ENCODE results near the gene CEP43. TPM values are rescaled to one million over a fixed set of nuclear protein-coding genes. Genes with fewer than 3 reads are reported as not detected.
"Not testable (repeated sequence)": the region's sequence is repeated elsewhere in the genome, so short reads cannot be mapped to it uniquely, and the experiment has no call there.

The CEP43 gene, protein sequence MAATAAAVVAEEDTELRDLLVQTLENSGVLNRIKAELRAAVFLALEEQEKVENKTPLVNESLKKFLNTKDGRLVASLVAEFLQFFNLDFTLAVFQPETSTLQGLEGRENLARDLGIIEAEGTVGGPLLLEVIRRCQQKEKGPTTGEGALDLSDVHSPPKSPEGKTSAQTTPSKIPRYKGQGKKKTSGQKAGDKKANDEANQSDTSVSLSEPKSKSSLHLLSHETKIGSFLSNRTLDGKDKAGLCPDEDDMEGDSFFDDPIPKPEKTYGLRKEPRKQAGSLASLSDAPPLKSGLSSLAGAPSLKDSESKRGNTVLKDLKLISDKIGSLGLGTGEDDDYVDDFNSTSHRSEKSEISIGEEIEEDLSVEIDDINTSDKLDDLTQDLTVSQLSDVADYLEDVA
- polyA plus RNA-seq (ENCODE audit: insufficient read length in 4 of 4): 10 to 100 TPM; 26.4 to 46.7 (median 33.0) TPM

DNA sequence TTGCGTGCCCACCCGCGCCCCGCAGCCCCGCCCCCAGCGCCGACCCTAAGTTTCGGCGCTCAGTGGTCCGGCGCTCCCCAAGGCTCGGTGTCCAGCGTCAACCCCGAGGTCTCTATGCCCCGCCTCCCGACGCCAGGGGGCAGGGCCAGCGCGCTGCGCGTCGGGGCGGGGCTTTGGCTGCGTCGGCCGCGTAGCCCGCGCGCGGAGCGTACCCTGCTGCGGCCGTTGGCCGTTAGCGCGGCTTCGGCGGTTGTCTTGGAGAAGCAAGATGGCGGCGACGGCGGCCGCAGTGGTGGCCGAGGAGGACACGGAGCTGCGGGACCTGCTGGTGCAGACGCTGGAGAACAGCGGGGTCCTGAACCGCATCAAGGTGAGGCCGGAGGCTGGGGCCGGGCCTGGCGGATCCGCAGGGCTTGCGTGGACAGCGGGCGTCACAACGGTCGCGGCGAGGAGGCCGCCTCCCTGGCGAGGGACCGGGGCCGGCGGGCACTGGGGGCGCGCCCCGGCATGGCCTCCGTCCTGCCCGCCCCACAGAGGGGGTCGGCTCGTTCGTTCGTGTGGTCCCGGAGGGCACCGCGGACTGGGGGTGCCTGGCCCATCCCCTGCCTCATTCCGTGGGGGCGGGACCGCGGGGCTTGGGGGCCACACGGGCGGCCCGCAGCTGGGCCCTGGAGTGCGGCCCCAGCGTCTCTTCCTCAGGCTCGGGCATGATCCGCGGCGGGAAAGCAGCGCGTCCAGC, at the start of gene CEP43:
CEP43 (plus strand) TSS at position 253 of the 739 bp plus-strand sequence; CDS start at position 269, 16 bp downstream.
- DNase-seq (ENCODE audit: low read depth in 4 of 4, low spot score in 3 of 4): peak; percentile 88 to 95 (median 92)

DNA sequence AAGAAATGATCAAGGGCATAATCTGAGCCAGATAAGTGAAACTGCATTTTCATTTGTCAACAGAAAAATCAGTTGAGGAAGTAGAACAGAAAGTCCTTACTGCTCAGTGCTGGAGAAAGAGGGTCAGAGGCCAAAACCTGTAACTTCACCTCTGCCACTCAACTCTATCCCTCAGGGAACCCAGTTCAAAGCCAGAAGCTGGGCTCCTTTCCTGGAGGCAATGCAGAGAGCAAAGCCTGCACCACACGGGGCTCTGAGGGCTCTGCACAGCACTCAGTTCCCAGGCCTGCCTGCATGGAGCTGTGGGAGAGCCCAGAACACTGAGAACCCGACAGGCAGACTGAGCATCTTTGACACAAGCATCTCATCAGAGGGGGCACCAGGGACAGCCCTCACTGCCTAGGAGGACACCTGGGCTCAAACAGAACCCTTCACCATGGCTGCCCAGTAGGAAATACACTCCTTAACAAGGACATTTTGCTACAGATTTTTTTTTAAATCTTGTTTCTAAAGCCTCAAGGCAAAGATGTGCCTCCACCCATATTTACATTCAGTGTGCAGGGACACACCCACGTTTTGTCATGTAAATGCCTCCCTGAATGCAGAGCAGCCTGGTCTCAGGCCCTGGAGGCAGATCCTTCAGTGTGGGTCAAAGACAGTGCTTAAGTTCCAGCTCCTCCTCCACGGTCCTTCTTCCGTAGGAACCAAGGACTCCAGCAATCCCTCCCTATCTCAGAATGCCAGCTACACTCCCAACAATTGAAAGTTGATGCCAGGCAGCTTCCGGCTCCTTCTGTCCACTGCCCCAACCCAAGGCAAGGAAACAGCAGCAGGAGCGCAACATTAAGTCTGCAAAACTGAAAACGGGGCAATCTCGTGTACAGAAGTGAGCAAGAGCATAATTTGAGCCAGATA, 49.4 kb upstream of the CEP43 start:
- no peak for DNase-seq (ENCODE audit: low read depth in 4 of 4, low spot score in 3 of 4)

DNA sequence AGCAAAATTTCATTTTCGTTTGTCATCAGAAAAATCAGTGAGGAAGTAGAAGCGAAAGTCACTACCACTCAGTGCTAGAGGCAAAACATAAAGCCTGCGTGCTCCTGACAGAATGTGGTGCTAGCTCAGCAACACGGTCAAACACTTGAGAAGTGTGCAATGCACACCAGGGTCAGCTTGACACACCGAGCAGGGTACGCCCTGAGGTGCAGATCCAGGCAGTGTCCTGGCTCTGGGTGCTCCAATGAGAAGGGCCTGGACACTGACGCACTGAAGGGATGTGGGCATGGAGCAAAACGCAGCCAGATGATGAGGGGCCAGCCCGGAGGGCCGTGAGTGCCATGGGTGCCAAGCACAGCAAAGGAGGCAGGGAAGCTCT, 48.8 kb upstream of the CEP43 start:
- DNase-seq (ENCODE audit: low read depth in 4 of 4, low spot score in 3 of 4): no peak

DNA sequence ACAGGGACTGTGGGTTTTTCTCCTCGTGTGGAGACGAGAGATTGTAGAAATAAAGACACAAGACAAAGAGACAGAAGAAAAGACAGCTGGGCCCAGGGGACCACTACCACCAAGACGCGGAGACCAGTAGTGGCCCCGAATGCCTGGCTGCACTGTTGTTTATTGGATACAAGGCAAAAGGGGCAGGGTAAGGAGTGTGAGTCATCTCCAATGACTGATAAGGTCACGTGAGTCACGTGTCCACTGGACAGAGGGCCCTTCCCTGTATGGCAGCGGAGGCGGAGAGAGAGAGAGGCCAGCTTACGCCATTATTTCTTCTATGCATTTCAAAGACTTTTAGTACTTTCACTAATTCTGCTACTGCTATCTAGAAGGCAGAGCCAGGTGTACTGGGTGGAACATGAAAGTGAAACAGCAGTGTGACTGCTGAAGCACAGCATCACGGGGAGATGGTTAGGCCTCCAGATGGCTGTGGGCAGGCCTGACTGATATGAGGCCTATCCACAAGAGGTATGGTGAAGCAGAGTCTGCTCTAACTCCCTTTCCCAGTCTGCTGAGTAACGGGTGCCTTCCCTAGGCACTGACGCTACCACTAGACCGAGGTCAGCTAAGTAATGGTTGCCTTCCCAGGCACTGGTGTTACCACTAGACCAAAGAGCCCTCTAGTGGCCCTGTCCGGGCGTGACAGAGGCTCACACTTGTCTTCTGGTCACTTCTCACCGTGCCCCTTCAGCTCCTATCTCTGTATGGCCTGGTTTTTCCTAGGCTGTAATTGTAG, 48.1 kb upstream of the CEP43 start:
- DNase-seq (ENCODE audit: low read depth in 4 of 4, low spot score in 3 of 4): not testable (repeated sequence)

DNA sequence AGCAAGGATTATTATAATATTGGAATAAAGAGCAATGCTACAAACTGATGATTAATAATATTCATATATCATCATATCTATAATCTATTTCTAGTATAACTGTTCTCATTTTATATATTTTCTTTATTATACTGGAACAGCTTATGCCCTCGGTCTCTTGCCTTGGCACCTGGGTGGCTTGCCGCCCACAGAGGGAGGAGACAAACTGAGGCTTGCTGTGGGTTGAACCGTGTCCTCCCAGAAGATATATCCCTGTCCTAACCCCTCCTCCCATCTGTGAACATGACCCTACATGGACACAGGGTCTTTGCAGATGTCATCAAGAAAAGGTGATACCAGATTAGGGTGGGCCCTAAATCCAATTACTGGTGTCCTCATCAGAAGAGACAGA, 47.5 kb upstream of the CEP43 start:
- no peak for DNase-seq (ENCODE audit: low read depth in 4 of 4, low spot score in 3 of 4)

DNA sequence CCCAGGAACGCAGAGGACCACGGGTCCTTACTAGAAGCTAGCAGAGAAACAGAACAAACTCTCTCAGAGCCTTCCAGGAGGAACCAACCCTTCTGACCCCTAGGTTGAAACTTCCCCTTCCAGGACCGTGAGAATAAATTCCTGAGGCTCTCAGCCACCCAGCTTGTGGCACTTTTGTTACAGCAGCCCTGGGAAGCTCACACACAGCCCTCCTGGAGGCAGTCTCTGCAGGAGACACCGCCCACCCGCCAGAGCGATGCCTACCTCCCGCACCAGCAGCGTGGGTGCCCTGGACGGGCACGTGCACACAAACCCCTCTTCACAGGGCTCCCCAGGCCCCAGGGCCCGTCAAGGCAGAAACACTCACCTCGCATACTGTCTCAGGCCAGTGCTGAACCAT, 47.1 kb upstream of the CEP43 start:
- no peak for DNase-seq (ENCODE audit: low read depth in 4 of 4, low spot score in 3 of 4)

DNA sequence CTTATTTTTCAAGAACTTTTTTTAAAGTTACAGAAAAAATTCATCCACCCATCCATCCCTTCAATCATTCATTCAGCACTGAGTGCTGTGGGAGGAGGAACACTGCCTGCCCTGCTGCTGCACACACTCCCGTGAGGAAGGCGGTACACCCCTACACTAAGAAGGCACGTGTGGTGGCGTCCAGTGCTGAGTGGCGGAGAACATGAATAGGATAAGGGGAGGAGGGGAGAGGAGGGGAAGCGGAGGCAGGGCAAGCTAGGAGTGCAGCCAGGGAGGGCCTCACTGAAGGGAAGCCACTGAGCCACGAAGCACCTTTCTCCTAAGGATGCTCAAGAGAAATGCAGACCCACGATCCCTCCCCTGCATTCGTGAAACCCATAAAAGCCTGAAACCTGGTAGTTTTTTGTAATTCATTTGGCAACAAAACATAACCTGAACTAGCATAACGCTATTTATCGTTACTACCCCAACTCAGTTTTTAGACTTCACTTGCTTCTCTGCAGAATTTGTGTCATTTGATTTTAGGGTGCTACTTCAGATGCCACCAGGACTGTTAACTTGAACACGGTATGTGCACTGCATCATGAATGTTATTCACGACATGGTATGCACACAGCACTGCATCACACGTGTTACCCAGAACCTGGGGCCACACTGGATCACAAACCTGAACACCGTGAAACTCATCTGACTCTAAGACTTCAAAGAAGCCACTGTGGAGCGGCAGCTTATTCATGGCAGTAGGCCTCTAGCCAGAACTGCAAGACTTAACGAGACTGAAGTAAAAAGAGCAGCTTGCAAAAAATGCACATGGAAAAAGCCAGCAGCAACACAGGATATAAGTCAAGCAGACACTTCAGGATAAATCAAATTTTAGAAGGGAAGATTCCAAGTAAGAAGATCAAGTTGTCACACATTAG, 46.4 kb upstream of the CEP43 start:
- no peak for DNase-seq (ENCODE audit: low read depth in 4 of 4, low spot score in 3 of 4)

DNA sequence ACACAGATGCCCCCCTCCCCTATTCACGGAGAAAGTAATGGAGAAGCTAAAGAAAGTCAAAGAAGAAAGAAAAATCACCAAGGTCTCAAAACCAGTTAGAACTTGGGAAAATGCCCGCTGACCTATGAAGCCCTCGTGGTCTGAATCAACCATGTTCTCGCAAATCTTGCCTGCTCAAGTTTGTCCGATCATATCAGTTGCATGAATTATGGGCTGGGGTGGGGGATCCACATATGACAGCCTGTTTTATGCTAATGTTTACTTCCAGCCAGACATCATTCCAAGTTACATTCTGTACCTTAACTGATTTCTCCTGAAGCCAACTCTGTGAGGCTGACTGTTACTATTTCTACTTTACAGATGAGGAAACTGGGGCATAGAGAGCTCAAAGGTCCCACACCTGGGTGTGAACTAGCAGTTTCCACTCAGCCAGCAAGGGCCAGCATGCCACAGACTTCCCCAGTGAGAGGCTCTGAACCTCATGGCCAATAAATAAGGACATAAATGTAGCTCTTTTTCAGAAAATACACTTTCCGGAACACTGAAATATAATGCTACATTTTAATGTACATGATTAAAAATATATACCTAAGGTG, 45.0 kb upstream of the CEP43 start:
- DNase-seq (ENCODE audit: low read depth in 4 of 4, low spot score in 3 of 4): no peak

DNA sequence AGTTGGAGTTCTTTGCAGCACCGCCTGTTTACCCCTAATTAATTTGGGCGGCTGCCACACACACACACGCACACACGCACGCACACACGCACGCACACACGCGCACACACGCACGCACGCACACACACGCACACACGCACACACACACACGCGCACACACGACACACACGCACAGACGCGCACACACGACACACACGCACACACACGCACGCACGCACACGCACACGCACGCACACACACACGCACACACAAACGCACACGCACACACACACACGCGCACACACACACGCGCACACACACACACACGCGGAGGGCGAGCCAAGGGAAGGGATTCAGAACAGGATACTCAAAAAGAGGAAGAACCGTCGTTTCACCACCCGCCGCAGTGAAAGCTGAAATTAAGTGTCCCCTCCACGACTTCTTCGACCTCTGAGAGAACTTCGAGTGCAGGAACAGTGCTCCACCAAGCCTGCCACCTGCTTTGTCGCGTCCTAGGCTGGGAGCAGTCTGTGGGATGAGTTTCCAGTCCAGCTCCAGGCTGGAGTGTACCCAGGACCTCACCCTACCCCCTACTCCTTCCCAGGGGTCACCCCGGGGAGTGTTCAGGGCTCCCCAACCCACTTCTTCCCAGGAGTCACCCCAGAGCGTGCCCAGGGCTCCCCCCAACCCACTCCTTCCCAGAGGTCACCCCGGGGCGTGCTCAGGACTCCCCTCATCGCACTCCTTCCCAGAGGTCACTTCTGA, 43.9 kb upstream of the CEP43 start:
- no peak for DNase-seq (ENCODE audit: low read depth in 4 of 4, low spot score in 3 of 4)

DNA sequence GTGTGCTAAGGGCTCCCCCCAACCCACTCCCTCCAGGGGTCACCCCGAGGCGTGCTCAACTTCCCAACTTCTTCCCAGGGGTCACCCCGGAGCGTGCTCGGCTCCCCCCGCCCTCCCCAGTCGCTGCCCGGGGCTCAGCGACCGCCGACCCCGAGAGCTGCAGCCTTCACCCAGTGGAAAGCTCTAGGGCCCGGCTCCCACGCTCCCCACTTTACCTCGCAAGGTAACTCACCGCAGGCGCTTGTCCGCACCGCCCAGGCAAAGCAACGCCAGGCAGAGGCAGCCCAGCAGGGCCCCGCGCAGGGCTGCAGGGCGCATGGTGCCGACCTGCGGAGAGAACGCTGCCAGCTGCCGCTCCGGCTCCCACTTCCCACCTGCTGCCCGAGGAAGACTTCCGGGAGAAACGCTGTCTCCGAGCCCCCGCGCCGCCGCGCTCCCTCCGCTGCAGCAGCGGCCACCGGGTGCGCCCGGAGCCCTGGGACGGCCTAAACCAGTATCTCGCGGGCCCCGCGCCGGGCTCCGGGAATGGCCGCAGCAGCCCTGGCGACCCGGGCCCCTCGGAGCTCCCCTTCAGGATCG, 43.2 kb upstream of the CEP43 start:
- no peak for DNase-seq (ENCODE audit: low read depth in 4 of 4, low spot score in 3 of 4)

DNA sequence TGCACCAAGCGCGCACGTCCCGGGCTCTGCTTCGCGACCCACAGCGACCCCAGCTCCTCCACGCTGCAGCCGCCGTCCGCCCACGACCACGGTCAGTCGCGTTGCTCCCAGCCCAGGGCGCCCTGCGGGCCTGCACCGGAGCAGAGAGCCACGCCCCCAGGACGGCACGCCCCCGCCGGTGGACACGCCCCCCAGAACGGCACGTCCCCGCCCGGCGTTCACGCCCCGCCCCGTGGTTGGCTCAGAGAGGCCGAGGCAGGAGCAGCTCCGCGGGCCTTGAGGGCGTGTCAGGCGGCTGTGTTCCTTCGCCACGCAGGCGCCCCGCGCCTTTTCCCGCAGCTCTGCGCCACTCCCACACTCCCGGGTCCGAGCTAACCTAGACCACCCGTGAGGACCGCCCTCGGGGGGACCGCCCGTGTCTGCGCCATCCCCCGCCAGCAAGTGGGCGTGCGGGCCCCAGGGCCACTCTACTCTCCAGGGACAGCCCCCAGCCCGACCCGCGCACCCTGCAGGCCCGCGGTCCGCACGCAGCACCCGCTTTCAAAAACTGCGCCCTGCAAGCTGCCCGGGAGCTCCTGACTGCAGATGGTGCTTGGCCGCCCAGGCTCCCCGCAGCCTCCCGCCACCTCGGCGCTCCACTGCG, 42.6 kb upstream of the CEP43 start, which contains the start of gene RNASET2:
RNASET2 (minus strand) TSS at position 107 of the 643 bp plus-strand sequence. CDS start 368 bp downstream, outside the sequence.
- DNase-seq (ENCODE audit: low read depth in 4 of 4, low spot score in 3 of 4): peak; percentile 79 to 85 (median 84)

DNA sequence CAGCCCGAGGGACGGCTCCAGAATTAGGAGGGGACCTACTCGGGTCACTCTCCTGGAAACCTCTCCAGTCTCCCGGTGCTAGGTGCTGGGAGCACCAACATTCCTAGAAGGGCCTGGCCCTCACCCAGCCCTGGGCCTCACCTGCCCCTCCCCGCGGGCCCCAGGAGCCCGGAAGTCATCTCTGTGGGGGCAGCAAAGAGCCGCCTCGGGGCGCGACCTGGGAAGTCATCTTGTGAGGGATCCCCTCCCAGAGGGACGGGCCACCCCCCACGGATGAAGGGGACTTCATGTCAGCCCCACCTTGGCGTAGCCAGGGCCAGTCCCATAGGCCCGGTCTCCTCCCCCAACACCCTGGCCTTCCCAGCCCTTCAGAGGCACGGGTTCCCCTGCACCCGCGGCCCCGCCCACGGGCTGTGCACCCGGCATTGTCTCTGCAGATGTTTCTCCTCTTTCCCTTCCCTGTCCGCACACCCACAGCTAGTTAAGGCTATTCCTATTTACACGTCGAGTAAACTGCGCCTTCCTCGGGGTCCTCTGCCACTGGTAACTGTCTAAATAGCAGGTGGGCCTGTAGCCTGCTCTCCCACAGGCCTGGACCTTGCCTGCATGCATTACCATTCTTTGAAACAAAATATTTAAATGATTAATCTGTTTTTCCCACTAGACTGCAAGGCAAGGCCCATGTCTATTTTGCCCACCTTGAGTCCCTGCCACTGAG, 42.0 kb upstream of the CEP43 start:
- DNase-seq (ENCODE audit: low read depth in 4 of 4, low spot score in 3 of 4): no peak

DNA sequence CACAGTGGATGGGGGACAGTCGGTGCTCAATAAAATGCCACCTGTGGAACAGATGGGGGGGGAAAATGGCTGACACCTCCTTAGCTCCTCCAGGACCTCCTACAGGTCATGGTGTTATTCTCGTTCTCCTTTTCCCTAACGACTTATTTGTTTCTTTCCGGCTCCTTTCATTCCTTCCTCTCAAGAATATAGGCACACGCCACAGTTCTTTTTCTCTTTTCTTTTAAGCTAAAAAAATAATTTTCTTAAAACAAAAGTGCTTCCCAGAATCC, 41.5 kb upstream of the CEP43 start:
- DNase-seq (ENCODE audit: low read depth in 4 of 4, low spot score in 3 of 4): no peak

DNA sequence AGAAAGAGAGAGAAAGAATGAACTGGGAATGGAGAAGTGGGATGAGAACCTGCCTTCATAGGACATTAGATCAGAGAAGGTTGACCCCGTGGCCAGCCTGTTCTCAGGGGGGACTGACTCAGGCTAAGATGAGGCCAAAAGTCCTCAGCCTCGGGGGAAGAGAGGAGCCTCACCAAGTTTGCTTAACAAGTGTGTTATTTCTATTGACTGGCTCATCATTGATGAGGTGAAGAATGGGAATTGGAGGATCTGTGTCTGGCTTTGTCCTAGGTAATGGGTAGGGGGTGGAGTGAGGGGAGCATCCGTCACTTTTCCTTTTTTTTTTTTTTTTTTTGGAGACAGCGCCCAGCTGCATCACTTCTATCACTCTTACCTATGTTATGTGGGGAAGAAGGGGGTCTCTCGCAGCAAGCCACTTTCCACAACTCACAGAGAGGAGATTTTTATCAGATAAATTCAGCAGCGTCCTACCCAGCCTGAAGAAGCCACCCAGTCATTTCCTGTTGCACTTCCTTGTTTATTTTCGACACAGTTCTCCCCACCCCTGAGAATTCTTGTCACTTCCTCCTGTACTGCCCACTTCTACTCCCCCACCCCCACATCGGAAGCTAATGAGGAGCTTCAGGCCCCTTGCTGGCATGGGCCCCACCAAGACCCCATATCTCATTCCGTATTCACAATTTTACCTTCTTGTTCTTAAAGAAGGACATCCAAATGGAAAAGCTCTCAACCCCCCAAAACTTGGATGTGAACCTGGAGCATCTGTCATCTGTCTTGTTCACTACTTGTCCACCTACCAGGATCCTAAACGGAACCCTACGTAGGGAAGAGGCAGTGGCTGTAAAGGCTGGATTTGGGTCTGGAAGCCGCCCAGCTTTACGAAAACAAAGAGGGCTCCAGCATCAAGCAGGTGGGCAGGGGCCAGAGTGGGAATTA, 40.0 kb upstream of the CEP43 start:
- no peak for DNase-seq (ENCODE audit: low read depth in 4 of 4, low spot score in 3 of 4)

DNA sequence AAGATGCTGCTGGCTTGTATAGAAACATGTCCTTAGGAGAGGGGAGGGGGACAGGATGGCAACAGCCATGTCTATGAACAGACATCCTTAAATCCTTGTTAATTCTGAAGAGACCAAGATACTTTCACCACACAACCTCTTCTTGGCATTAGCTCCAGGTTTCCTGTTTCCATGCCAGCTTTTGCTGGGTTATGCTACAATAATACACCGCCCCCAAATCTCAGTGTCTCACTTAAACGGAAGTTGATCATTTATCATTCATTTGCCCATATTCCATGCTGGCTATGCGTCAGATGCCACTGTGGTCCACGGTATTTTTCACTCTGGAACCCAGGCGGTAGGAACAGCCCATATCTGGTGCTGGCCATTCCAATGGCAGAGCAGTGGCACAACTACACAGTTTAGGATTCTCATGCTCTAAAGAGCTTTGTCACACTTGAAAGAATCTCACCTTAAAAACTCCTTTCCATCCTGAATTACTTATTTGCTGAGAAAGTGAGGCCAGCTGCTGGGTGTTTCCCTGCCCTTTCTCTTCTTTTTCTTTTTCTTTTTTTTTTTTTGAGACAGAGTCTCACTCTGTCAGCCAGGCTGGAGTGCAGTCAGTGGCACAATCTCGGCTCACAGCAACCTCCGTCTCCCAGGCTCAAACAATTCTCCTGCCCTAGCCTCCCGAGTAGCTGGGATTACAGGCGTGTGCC, 39.1 kb upstream of the CEP43 start:
- no peak for DNase-seq (ENCODE audit: low read depth in 4 of 4, low spot score in 3 of 4)
